TTC549 (cell line): ENCODE results near the gene EGFL8.

Experiments used
- FAIRE-seq: peaks from 2 replicates; lab custom pipeline; 2012; peaks lifted over from hg19 to GRCh38; lab: Jason Lieb, UNC

The EGFL8 gene

DNA sequence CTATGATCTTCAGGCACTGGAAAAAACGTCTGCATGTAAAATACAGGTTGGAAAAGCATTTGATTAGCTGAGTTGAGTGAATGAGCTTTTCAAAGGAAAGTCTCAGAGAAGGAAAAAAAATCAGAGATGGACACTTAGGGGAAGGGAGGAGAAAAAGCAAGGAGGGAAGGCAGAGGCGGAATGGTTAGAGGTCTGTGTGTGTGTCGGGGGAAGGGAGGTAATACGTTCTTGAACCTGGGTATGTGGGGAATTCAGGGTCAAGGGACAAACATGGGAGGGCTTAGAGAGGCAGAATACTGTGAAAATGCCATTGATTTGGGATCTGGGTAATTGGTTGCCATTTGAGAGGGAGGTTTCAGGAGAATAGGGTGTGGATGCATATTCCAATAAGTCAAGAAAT lies 17.7 kb upstream of the EGFL8 start:
- FAIRE-seq, result no peak

DNA sequence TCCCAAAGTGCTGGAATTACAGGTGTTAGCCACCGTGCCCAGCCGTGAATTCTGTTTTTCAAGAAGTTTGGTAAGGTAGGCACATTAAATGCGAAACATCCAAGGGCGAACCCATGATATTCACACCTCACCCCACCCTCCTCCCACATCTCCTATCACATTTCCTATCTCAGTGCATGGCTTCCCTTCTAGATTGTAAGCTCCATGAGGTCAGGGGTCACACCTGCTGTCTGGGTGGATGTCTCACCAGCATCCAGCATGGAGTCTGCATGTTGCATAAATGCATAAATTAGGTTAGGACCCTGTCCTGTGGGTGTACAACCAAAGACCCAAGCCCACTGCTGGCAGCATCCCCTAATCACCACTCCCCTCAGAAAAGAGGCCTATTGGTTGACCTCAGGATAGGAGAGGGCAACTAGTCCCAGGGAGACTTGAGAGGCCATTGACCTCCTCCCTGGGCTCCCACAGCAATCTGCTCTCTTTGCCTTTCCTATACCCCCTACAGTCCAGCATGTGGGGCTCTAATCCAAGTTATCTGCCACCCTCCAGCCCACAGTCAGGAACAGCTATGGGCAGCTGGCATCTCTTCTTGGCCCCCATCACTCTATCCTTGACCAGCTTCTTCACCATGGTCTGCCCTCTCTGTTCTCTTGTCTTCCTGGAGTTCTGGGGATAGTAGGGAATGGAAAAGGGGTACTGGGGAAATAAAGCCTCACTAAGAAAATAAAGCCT lies 16.8 kb upstream of the EGFL8 start:
- FAIRE-seq, result no peak

DNA sequence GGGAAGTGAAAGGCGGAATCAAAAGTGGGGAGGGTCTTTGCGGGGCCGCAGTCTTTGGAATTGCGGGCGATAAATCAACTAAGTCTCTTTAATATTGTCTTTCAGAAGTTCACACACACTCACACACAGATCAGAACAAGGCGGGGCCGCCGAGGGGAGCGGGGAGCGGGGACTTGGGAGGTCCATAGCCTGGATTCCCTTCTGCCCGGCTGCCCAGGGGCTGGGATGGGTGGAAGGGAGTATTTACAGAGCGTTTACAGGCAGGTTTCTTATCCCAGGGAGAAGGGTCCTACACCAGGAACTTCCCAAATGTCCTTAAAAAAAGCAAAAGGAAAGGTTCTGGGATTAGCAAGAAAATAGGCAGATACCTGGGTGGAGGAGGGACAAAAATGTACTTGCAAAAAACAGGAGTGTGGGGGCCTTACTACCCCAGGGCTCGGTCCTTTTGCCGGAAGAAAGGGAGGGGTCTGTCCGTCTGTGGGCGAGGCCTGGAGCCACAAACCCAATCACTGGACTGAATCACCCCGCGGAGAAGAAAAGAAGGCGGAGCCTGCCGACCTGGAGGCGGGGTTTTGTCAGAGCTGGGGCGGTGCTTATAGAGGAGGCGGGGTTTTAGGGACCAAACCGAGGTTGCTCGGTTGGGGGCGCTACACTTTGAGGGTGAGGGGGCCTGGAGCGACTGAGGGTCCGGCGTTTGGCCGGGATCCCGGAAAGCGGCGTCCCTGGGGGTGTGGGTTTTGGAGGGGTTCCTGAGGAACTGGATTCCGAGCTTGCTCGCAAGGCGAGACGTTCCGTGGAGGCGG lies 15.9 kb upstream of the EGFL8 start:
- no peak for FAIRE-seq

DNA sequence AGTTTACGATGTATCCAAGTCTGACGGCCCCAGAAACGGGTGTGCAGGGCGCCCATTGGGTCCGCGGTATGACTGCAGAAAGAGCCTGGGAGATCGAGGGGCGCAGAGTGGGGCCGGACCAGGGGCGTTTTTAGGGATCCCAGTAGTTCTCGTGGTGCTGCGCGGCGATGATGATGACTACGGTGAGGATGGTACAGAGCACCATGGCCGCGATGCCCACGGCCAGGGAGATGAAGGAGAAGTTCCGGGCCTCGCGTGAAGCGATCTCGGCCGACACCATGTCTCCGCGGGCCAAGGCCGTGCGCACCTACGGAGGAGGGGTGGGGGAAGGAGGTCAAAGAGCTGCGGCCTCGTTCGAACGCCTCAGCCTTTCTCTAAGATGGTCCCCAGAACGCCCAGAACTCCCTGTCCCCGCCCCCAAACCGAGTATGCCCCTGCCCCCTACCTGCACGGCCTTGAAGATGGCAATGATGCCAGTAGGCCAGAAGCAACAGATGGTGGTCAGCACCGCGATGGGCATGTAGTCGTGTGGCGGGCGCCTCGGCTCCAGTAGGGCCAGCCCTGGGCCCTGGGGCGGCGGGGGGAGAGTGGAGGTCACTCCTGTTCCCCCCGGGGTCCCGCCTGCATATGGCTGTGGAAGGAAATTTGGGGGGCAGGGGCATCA lies 15.2 kb upstream of the EGFL8 start:
- no peak for FAIRE-seq

DNA sequence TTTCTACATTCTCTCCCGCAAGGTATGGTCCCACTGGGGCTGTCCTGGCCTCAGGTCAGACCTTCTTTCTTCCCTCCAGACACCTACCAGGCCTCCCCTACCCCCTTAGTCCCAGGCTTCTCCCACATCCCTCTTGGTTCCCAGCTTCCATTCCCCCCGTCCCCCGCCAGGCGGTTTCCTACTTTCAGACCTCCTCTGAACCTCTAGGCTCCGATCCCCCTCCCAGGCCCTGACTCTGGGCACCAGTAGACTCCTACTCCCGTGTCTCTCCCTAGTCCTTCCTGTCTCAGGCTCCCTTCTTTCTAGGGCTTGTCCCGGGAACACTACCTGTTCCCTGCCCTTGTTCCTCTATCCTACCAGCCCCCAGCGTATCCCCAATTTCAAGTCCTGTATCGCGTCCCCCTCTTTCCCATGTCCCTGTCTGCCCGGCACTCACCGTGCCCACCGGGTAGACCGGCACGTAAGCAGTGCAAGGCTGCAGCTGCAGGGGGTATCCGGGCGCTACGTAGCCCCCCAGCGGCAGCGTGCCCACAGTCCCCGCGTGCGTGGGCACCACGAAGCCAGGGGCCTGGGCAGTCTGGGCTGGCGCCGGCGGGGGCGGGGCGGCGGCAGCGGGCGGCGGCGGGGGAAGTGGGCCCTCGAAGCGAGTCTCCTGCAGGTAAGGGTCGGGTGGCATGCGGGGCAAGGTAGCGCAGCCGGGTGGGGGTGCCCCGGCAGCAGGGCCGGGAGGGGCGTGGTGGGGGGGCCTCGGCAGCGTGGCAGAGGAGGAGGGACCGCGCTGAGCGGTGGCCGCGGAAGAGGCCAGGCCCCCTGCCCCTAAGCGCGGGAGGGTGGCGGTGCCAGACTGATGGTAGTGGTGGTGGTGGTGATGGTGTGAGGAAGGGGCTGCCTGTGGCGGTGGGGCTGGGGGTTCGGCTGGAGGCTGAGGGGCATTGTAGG lies 14.2 kb upstream of the EGFL8 start:
- no peak for FAIRE-seq

DNA sequence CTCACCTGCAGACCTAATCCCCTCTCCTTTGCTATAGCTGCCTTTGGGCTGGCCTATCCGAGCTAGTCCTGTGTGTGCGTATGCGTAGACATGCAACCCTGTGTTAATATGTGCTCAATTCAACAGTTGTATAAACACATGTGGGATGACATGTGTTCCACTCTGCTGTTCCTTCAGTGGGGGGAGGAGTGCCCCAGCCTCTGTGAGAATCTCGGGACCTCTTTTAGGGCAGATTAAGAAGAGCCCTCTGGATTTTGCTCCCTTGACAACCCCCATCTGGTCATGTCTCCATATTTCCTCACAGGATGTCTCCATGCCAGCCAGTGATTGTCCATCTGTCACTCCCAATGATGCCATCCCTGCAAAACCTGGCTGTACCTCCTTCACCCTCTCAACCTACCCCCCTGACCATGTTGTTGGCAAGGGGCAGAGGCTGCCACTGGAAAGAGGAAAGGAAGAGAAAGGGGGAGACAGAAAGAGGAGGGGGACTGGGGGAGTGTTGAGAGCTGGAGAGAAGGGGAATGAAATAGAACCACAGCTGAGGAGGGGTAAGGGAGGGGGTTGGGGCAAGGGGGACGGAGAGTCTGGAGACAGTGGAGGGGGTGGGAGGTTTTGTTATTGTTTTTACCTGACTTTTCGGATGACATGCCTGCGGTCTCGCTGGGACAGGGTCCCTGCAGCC lies 13.1 kb upstream of the EGFL8 start:
- FAIRE-seq, result no peak

DNA sequence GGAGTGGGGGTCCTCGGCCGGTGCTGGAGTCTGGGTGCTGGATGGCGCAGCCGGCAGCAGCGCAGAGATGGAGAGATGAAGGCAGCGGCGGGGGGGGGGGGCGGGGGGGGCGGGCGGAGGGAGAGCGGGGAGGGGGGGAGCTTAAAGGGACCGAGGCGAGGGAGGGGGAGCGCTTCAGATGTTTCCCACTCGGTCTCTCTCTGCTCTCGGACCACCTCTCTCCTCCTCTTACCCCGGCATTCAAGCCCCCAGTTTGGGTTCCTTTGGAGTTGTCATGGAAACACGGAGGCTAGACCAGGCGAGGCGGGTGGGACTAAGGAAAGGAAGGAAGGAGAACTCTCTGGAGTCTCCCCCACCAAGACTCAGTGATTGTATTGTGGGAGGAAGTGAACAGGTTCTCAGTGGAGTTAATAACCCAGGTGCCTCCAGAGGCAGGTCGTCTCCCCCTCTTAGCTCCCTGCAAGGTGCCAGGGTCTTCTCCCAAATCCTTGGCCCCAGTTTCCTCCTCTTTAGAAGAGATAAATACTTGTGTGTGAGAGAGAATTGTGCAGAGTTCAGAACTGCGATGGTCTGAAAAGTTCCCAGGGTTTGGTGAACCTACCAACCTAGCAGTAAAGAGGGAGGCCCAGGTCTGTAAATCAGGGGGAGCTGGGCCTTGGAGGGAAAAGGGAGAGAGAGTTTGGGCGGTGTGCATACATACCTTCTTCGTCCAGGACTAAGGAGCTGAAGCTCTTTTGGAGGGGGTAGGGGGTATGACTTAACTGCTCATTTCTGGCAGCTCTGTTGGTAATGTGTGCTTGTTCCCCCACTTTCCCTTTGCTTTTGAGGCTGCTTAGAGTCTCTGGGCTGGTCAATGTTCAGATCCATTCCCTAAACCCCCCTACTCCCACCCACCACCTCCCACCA lies 12.3 kb upstream of the EGFL8 start, which contains the start of gene PRRT1:
Gene PRRT1 (minus strand): TSS at position 77 of the 906 bp plus-strand sequence. CDS start 112 bp downstream, outside the sequence.
- no peak for FAIRE-seq

DNA sequence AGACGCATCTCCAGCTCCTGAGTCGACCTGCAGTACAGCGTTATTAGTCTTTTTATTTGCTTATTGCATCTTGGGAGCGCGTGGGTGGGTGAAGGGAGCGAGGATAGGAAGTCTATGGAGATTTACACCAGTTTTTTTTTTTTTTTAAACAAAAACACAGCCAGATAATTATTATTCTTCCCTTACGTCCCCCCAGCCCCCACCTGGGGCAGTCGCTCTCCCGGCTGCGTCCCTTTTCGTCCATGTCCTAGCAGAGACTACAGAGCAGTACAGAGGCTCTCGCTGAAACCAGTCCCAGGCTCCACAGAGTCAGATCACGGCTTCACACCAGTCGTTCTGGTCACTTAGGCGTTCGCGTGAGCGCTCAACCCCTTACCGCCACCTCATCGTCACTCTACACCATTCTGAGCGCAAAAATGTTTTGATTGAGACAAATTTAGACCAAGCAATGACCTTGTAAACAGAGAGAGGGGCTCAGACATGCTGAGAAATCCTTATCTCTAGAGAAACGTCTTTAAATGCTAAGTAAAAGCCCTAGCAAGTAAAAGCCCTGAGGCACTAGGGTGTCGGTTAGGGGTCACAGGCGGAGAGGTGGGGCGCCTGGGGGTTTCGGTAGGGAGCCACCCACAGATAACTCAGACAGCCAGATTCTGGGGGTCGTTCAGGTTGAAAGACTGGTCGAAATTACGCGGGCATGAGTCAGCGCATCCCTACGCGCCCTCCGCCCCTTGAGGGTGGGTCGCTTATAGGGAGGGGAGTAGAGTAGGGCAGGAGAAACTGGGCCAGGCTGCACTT lies 11.4 kb upstream of the EGFL8 start:
- FAIRE-seq, result no peak

DNA sequence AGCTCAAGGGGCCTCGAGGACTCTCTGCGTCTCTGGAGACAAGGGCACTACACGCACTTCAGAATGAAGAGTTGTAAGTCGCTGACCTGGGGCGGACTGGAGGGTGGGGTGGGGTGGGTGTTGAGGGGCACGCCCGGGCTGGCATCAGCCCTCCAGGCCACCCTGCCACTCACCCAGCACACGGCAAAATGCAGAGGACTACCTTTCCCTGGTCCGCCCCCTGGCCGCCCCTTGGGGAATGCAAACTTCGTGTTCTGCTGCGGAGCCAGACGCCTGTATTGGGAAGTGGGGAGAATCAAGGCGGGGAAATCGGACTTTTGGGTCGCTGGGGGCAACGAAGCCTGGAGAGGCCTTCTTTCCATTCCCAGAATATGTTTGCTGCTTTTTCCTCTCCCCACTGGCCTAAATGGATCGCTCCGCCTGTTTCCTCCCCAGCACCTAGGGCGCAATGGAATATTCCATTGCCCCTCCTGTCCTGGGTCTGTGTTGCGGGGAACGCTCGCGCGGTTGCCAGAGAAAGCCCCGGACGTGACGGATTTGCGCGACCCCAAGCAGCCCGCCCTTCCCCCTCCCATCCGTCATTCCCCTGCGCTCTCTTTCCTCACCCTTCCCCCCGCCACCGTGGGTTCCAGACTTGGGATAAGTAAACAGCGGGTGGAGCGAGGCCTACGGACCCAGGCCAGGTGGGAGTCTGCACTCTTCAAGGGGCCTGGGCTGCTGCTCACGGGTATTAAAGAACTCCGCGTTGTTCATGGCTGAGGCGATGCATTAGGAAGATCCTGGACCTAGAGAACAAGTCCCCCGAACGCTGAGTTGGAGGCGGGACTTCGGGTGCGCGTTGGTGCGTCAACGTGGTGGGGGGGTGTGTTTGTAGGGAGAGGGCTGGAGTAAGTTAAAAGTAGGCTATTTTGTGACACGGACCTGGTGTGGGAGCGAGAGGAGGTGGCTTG lies 10.6 kb upstream of the EGFL8 start, which contains the start of gene PPT2:
Gene PPT2 (plus strand): TSS at position 578 of the 950 bp plus-strand sequence. CDS start 454 bp downstream, outside the sequence.
- FAIRE-seq, result no peak

DNA sequence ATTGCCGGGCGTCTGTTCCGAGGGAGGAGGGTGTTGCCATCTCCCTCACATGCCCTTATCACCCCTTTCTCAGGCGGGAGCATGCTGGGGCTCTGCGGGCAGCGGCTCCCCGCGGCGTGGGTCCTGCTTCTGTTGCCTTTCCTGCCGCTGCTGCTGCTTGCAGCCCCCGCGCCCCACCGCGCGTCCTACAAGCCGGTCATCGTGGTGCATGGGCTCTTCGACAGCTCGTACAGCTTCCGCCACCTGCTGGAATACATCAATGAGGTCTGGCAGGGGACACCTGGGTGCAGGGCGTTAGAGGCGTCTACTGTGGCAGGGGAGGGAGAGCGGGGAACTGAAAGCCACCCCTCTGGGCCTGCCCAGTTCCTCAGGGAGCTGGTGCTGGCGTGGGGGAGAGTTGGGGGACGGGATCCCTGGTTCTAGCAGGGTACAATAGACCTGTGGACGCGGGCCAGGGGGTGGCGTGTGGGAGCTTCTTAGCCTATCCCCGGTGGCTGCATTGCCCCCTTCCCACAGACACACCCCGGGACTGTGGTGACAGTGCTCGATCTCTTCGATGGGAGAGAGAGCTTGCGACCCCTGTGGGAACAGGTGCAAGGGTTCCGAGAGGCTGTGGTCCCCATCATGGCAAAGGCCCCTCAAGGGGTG lies 9.8 kb upstream of the EGFL8 start:
- FAIRE-seq, result no peak

DNA sequence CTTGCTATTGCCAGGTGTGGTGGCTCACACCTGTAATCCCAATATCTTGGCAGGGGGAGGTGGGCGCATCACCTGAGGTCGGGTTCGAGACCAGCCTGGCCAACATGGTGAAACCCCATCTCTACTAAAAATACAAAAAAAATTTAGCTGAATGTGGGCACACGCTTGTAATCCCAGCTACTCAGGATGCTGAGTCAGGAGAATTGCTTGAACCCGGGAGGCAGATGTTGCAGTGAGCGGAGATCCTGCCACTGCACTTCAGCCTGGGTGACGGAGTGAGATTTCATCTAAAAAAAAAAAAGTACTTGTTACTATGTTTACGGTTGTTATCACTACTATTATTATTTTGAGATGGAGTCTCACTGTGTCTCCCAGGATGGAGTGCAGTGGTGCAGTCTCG lies 7.5 kb upstream of the EGFL8 start:
- no peak for FAIRE-seq

DNA sequence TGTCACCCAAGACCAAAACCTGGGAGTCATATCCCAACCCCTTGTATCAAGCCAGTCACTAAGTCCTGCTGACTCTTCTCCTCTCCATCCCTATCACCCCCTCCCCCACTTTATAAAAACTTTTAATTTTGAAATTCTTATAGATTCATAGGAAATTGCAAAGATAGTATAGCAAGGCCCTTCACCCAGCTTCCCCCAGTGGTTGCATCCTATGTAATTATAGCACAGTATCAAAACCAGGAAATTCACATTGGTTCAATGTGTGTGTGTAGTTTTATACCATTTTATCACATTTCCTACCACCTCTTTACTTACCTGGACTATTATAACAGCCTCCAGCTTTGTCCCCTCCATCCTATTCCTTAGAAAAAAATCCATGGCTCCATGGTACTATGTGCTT lies 6.3 kb upstream of the EGFL8 start:
- no peak for FAIRE-seq

DNA sequence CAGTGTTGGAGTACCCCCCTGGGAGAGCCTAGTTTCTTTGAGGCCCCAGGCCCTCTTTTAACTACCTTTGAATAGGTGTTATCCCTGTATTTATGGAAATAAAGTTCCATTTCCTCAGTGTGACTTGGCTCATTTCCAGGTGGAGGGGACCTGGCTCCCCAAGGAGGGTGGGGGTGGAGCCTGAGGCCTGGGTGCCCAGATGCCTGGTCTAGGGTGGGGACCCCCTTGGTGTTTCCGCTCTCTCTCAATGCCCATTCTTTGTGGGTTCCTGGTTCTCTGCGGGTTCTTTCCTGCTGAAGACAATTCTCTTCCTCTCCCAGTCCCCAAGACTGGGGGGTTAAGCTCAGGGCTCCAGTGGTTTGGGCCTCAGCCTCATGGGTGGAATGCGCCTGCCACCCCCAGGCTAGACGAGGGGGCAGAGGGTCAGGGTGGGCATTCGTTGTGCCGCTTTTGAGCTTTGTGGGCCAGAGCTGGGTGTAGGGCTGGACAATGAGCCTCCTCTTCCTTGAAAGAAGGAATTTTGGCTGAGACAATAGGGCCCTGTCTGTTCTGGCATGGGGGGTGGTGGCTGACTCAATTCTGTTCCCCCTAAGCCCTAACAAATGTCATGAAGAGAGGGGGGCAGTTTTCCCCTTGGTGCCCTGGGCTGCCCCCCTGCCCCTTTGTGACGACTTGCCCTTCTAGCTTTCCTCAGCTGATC lies 686 bp upstream of the EGFL8 start:
- FAIRE-seq, result no peak

DNA sequence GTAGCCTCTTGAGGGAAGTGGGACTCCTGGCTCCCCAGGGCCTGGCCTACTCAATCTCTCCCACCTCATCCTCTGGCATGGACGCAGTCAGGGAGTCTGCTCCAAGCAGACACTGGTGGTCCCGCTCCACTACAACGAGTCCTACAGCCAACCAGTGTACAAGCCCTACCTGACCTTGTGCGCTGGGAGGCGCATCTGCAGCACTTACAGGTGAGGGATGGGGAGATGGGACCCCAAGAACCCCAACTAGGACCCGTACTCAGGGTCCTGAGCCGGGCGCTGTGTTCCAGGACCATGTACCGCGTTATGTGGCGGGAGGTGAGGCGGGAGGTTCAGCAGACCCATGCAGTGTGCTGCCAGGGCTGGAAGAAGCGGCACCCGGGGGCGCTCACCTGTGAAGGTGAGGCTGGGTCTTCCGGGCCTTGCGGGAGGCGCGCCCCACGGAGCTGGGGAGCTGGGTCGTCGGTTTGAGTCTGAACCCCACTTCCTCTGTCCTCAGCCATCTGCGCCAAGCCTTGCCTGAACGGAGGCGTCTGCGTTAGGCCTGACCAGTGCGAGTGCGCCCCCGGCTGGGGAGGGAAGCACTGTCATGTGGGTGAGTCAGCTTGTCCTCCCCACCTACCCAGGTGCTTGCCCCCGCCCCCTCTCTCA lies 2.1 kb downstream of the EGFL8 start:
- no peak for FAIRE-seq

DNA sequence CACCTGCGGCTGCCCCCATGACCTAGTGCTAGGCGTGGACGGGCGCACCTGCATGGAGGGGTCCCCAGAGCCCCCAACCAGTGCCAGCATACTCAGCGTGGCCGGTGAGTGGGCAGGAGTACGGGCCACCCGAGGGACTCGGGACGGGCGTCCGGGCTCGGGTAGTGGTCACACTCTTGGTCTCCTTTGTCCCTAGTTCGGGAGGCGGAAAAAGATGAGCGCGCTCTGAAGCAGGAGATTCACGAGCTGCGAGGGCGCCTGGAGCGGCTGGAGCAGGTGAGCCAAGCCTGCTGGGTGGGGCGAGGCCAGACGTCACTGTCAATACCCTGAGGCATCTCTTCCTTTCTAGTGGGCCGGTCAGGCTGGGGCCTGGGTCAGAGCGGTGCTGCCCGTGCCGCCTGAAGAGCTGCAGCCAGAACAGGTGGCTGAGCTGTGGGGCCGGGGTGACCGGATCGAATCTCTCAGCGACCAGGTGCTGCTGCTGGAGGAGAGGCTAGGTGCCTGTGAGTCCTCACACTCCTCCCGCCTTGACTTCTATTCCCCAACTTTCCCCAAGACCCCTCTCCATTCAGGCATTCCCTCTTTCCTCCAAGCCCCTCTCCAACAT lies 2.9 kb downstream of the EGFL8 start:
- FAIRE-seq, result no peak

DNA sequence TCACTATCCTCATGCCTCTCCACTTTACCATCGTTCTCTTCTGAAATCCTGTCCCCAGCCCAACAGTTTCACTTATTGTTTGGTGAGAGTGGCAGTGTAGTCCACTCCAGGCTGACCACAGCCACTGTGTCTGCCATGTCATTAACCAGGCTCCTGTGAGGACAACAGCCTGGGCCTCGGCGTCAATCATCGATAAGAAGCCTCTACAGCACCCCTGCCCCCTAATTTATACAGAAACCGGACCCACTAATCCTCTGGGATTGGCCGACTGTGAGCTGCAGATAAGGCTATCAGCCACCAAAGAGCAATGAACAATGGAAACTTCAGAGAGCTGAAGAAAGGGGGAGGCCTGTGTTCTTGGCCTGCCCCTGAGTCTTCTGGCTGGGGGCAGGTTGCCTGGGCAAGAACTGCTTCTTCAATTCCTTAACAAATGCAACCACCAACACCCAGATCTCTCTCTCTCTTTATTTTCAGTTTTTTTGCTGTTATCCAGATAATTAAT lies 3.4 kb downstream of the EGFL8 start:
- no peak for FAIRE-seq
